ENCODE data around the gene RPL28. TPM values are rescaled to one million over a fixed set of nuclear protein-coding genes. Genes with fewer than 3 reads are reported as not detected.

Gene RPL28
- total RNA-seq, 1 donor = 310 TPM

GRCh38 chr19:55436847-55437246, 51.1 kb downstream of the RPL28 start:
- TF ChIP-seq, protein P1, sequence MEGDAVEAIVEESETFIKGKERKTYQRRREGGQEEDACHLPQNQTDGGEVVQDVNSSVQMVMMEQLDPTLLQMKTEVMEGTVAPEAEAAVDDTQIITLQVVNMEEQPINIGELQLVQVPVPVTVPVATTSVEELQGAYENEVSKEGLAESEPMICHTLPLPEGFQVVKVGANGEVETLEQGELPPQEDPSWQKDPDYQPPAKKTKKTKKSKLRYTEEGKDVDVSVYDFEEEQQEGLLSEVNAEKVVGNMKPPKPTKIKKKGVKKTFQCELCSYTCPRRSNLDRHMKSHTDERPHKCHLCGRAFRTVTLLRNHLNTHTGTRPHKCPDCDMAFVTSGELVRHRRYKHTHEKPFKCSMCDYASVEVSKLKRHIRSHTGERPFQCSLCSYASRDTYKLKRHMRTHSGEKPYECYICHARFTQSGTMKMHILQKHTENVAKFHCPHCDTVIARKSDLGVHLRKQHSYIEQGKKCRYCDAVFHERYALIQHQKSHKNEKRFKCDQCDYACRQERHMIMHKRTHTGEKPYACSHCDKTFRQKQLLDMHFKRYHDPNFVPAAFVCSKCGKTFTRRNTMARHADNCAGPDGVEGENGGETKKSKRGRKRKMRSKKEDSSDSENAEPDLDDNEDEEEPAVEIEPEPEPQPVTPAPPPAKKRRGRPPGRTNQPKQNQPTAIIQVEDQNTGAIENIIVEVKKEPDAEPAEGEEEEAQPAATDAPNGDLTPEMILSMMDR (IDR thresholded peaks at IDR 0.05; ENCODE audit: extremely low read depth, low read depth, low read length) = no peak
- DNase-seq (ENCODE audit: insufficient read length, low spot score, missing footprints) = peak; percentile 39
- Histone ChIP-seq H3K36me3 (ENCODE audit: insufficient read depth, low read length) (no peaks in the 10 kb centered on the region), H3K27ac (ENCODE audit: low read depth, low read length) (no peak overlapping the region), H2AFZ (ENCODE audit: low read length) (no peak overlapping the region), H4K20me1 (ENCODE audit: insufficient read depth, low read length) (no peaks in the 10 kb centered on the region), H3K4me1 (ENCODE audit: insufficient read depth, low read length) (no peaks in the 10 kb centered on the region), H3K27me3 (ENCODE audit: insufficient read depth, low read length) (peaks cover 35% of the 10 kb centered on the region), H3K79me2 (ENCODE audit: insufficient read depth, low read length) (no peaks in the 10 kb centered on the region), H3K4me2 (ENCODE audit: insufficient read depth, low read length) (no peak overlapping the region), H3K4me3 (ENCODE audit: insufficient read depth, low read length) (no peak overlapping the region), H3K9me3 (ENCODE audit: low read depth, low read length) (no peaks in the 10 kb centered on the region)

DNA sequence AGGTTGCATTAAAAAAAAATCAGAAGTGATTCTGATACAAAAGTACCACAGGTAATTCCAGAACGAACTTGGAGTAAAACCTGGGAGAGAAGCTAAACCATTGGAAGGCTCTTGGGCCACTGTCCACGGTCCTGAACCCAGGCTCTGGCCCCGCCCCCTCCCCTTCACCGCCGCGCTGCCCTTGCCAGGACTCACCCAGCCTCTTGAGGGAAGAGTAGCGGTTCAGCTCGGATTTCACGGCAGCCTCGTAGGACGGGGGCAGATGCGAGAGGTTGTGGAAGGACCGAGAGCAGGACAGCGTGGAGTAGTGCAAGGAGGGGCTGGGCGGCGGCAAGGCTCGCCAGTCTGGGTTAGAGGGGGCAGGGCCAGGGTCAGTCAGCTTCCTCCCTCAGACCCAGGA, 51.7 kb downstream of the RPL28 start:
- no peak overlapping the region for H3K27ac ChIP-seq (ENCODE audit: low read depth, low read length)
- H3K4me2 ChIP-seq (ENCODE audit: insufficient read depth, low read length) = no peak overlapping the region
- no peaks in the 10 kb centered on the region for H3K79me2 ChIP-seq (ENCODE audit: insufficient read depth, low read length)
- peaks cover 38% of the 10 kb centered on the region for H3K27me3 ChIP-seq (ENCODE audit: insufficient read depth, low read length)
- TF ChIP-seq, protein P1 (IDR thresholded peaks at IDR 0.05; ENCODE audit: extremely low read depth, low read depth, low read length) = no peak
- peak; percentile 97 for DNase-seq (ENCODE audit: insufficient read length, low spot score, missing footprints)
- H3K9me3 ChIP-seq (ENCODE audit: low read depth, low read length) = no peaks in the 10 kb centered on the region
- H3K4me3 ChIP-seq (ENCODE audit: insufficient read depth, low read length) = no peak overlapping the region
- H4K20me1 ChIP-seq (ENCODE audit: insufficient read depth, low read length) = no peaks in the 10 kb centered on the region
- H3K36me3 ChIP-seq (ENCODE audit: insufficient read depth, low read length) = no peaks in the 10 kb centered on the region
- H3K4me1 ChIP-seq (ENCODE audit: insufficient read depth, low read length) = no peaks in the 10 kb centered on the region
- H2AFZ ChIP-seq (ENCODE audit: low read length) = no peak overlapping the region

DNA sequence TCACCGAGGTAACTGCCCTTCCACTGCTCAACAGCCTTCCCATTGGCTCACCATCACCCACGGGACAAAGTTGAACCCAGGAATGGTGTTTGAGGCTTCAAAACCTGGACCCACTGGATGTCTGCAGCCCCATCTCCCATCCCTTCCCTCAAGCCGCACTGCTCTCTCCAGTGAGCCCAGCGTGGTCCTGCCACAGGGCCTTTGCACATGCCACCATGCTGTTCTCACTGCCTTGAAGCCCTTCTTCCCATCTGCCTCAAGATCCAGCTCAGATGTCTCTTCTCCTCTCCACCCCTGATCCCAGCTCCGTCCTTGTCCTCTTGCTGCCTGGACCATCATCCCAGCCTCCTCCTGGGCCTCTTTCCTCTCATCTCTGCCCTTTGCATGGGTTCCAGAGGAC, 53.3 kb downstream of the RPL28 start:
- no peaks in the 10 kb centered on the region for H3K9me3 ChIP-seq (ENCODE audit: low read depth, low read length)
- H3K4me2 ChIP-seq (ENCODE audit: insufficient read depth, low read length) = no peak overlapping the region
- H3K36me3 ChIP-seq (ENCODE audit: insufficient read depth, low read length) = no peaks in the 10 kb centered on the region
- no peak overlapping the region for H3K27ac ChIP-seq (ENCODE audit: low read depth, low read length)
- TF ChIP-seq, protein P1 (IDR thresholded peaks at IDR 0.05; ENCODE audit: extremely low read depth, low read depth, low read length) = no peak
- no peak overlapping the region for H3K4me3 ChIP-seq (ENCODE audit: insufficient read depth, low read length)
- H3K79me2 ChIP-seq (ENCODE audit: insufficient read depth, low read length) = no peaks in the 10 kb centered on the region
- peaks cover 37% of the 10 kb centered on the region for H3K27me3 ChIP-seq (ENCODE audit: insufficient read depth, low read length)
- peak; percentile 43 for DNase-seq (ENCODE audit: insufficient read length, low spot score, missing footprints)
- no peak overlapping the region for H2AFZ ChIP-seq (ENCODE audit: low read length)
- H3K4me1 ChIP-seq (ENCODE audit: insufficient read depth, low read length) = no peaks in the 10 kb centered on the region
- H4K20me1 ChIP-seq (ENCODE audit: insufficient read depth, low read length) = no peaks in the 10 kb centered on the region

DNA sequence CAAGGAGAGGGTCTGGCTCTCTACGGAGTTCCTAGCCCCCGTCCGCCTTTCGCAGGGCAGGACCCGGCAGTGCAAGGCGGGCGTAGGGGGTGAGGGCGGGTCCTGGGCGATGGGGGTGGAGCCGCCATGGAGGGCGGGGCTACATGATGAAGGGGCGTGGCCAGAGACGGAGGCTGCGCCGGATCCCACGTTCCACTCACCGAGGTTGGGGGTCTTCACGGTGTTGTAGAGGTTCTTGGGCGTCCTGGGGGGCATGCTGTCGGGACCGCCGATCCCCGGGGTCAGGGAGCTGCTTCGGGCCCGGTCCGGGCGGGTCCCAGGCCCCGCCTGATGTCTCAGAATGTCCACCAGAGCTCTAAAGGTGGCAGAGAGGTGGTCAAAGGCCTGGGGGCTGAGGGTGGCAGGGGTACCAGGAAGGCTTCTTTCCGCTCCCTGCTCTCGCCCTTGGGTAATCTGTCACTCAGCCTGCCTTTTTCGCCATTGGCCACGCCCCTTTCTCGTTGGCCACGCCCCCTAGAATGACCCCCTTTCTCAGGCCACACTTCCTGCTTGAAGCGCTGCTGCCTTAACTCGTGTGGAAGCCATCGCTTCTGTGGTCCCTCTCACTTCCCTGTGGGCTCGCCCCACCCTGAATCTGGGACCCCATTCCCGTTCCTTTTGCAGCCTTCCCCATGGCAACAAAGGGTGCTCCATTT, 54.8 kb downstream of the RPL28 start:
- Histone ChIP-seq H2AFZ (ENCODE audit: low read length) (no peak overlapping the region), H4K20me1 (ENCODE audit: insufficient read depth, low read length) (no peaks in the 10 kb centered on the region), H3K4me3 (ENCODE audit: insufficient read depth, low read length) (no peak overlapping the region), H3K4me2 (ENCODE audit: insufficient read depth, low read length) (no peak overlapping the region), H3K27me3 (ENCODE audit: insufficient read depth, low read length) (peaks cover 52% of the 10 kb centered on the region), H3K4me1 (ENCODE audit: insufficient read depth, low read length) (no peaks in the 10 kb centered on the region), H3K9me3 (ENCODE audit: low read depth, low read length) (no peaks in the 10 kb centered on the region), H3K27ac (ENCODE audit: low read depth, low read length) (no peak overlapping the region), H3K36me3 (ENCODE audit: insufficient read depth, low read length) (no peaks in the 10 kb centered on the region), H3K79me2 (ENCODE audit: insufficient read depth, low read length) (no peaks in the 10 kb centered on the region)
- DNase-seq (ENCODE audit: insufficient read length, low spot score, missing footprints) = peak; percentile 92
- TF ChIP-seq, protein P1 (IDR thresholded peaks at IDR 0.05; ENCODE audit: extremely low read depth, low read depth, low read length) = no peak
